ENCODE measurements around the gene ZNF41. TPM values are rescaled to one million over a fixed set of nuclear protein-coding genes. Genes with fewer than 3 reads are reported as not detected.

Gene ZNF41
- total RNA-seq (2022) (10.8 and 12.2 TPM in 2 replicates), Bru-seq, nascent RNA (percentile 73 among the genes with signal in this experiment), BruChase-seq, experiment 1, labeled RNA remaining after a 6-hour chase (percentile 83 among the genes with signal in this experiment), BruChase-seq, experiment 2, labeled RNA remaining after a 2-hour chase (percentile 89 among the genes with signal in this experiment)
- long read RNA-seq, partial matches to known transcripts, result 0 of 6 reads
- long read RNA-seq, other reads (novel, unspliced or antisense), result 6 of 6 reads

DNA sequence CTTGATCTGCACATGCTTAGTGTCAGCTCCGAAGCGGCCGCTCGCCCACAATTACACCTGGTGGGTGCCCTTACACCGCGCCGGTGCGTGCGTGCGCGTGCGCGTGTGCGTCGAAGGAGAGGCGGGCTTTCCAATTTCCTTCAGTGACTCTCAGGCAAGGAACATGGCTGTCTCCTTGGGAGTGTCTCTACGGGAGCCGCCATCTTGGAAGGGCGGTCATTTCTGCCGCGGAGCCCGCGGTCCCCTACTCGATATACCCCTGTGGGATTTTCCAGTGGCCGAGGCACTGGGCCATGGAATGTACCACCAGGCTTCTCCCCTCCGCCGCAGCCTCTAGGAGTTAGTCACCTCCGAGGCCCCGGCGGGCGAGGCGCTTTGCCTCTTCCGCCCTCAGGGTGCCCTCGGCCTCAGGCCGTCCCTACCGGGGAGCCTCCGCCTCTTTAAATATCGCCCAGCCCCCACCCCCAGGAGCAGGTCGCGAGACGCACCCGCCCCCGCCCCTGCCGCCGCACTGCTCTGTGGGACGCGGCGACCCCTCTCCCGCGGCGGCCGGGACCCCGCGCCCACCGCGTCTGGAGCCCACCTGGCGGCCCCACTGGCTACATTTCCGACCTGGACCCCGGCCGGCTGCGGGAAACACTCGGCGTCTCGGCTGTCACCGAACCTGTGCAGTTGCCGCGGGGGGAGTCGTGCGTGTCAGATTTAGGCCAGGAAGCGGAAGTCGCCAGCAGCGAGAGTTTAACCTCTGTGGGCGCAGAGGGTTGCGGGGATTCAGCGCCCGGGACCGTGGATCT is at the start of gene ZNF41:
Gene ZNF41, minus strand, starts transcription at position 711 of the 794 bp plus-strand sequence. CDS start 15,741 bp downstream, outside the sequence.
- H3K36me3 Mint-ChIP-seq (ENCODE audit: insufficient read depth, unreplicated experiment), result peaks cover 26% of the 10 kb centered on the region
- intact Hi-C loops (cut with micrococcal nuclease; ENCODE audit: unreplicated experiment), result loop anchor here (5.0 kb wide), 1 partner anchor 290 kb away; the partner anchor contains the start of gene UBA1
- peak within 1 kb of the TSS; percentile 83 for H3K4me3 Mint-ChIP-seq (ENCODE audit: low read depth, unreplicated experiment)
- H3K27me3 Mint-ChIP-seq (ENCODE audit: unreplicated experiment), result no peaks in the 10 kb centered on the region
- CTCF ChIA-PET, result no interaction called here
- TF ChIP-seq, protein P1, sequence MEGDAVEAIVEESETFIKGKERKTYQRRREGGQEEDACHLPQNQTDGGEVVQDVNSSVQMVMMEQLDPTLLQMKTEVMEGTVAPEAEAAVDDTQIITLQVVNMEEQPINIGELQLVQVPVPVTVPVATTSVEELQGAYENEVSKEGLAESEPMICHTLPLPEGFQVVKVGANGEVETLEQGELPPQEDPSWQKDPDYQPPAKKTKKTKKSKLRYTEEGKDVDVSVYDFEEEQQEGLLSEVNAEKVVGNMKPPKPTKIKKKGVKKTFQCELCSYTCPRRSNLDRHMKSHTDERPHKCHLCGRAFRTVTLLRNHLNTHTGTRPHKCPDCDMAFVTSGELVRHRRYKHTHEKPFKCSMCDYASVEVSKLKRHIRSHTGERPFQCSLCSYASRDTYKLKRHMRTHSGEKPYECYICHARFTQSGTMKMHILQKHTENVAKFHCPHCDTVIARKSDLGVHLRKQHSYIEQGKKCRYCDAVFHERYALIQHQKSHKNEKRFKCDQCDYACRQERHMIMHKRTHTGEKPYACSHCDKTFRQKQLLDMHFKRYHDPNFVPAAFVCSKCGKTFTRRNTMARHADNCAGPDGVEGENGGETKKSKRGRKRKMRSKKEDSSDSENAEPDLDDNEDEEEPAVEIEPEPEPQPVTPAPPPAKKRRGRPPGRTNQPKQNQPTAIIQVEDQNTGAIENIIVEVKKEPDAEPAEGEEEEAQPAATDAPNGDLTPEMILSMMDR (IDR thresholded peaks at IDR 0.05; ENCODE audit: unreplicated experiment), result no peak
- H3K27ac Mint-ChIP-seq (ENCODE audit: unreplicated experiment), result peak within 1 kb of the TSS; percentile 90
- no TSS peak for BruUV-seq (replicated peaks)
- peaks cover 11% of the 10 kb centered on the region for H3K4me1 Mint-ChIP-seq (ENCODE audit: low read depth, unreplicated experiment)
- H3K9me3 Mint-ChIP-seq (ENCODE audit: low read depth, unreplicated experiment), result no peaks in the 10 kb centered on the region
- peak; percentile 83 for DNase-seq

DNA sequence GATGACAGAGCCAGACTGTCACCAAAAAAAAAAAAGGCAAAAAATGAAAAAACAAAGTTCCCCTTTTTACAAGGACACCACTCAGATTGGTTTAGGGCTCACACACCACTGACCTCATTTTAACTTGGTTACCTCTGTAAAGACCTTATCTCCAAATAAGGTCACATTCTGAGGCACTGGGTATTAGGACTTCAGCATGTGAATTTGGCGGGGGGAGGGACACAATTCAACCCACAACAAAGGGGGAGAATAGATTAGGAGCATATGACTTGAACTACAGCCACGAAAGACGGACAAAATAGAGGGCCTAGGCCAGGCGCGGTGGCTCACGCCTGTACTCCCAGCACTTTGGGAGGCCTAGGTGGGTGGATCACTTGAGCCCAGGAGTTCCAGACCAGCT is 47.0 kb upstream of the ZNF41 start:
- Mint-ChIP-seq H3K36me3 (ENCODE audit: insufficient read depth, unreplicated experiment) (no peaks in the 10 kb centered on the region), H3K9me3 (ENCODE audit: low read depth, unreplicated experiment) (no peaks in the 10 kb centered on the region), H3K27me3 (ENCODE audit: unreplicated experiment) (no peaks in the 10 kb centered on the region), H3K4me3 (ENCODE audit: low read depth, unreplicated experiment) (no peak overlapping the region), H3K27ac (ENCODE audit: unreplicated experiment) (no peak overlapping the region), H3K4me1 (ENCODE audit: low read depth, unreplicated experiment) (no peaks in the 10 kb centered on the region)
- CTCF ChIA-PET, result no interaction called here
- intact Hi-C loops (cut with micrococcal nuclease; ENCODE audit: unreplicated experiment), result no loop called here
- no TSS peak for BruUV-seq (replicated peaks)
- DNase-seq, result no peak
- TF ChIP-seq, protein P1 (IDR thresholded peaks at IDR 0.05; ENCODE audit: unreplicated experiment), result no peak

DNA sequence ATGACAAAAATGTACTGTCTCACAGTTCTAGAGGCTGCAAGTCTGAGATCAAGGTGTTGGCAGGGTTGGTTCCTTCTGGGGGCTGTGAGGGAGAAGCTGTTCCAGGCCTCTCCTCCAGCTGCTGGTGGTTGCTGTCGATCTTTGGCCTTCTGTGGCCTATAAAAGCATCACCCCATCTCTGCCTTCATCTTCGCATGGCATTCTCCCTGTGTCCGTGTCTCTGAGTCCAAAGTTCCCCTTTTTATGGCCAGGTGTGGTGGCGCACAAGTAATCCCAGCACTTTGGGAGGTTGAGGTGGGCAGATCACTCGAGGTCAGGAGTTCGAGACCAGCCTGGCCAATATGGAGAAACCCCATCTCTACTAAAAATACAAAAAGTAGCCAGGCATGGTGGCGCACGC is 46.5 kb upstream of the ZNF41 start:
- CTCF ChIA-PET, result no interaction called here
- no peaks in the 10 kb centered on the region for H3K27me3 Mint-ChIP-seq (ENCODE audit: unreplicated experiment)
- no peaks in the 10 kb centered on the region for H3K4me1 Mint-ChIP-seq (ENCODE audit: low read depth, unreplicated experiment)
- intact Hi-C loops (cut with micrococcal nuclease; ENCODE audit: unreplicated experiment), result no loop called here
- H3K27ac Mint-ChIP-seq (ENCODE audit: unreplicated experiment), result no peak overlapping the region
- H3K4me3 Mint-ChIP-seq (ENCODE audit: low read depth, unreplicated experiment), result no peak overlapping the region
- H3K36me3 Mint-ChIP-seq (ENCODE audit: insufficient read depth, unreplicated experiment), result no peaks in the 10 kb centered on the region
- no peaks in the 10 kb centered on the region for H3K9me3 Mint-ChIP-seq (ENCODE audit: low read depth, unreplicated experiment)
- DNase-seq, result no peak
- TF ChIP-seq, protein P1 (IDR thresholded peaks at IDR 0.05; ENCODE audit: unreplicated experiment), result no peak
- no TSS peak for BruUV-seq (replicated peaks)

DNA sequence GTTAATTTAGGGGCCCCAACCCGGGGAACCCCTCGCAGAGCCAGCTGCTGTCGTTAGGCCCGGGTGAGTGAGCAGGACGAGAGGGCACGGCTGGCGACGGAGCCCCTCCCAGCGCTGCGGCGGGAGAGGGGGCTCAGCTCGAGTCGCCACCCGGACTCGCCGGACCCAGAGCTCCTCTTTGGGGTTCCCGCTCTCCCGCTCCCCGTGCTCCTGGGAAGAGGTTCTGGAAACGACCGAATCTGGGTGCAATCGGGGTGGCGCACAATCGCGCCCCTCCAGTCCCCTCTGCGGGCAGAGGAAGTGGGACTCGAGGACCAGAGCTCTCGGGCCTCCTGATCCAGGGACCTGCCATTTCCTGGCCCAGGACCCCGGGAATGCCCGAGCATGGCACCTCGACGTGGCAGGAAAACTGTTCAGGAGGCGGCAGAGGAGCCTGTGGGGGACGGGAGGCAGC is 40.7 kb upstream of the ZNF41 start:
- no peaks in the 10 kb centered on the region for H3K4me1 Mint-ChIP-seq (ENCODE audit: low read depth, unreplicated experiment)
- DNase-seq, result no peak
- H3K27ac Mint-ChIP-seq (ENCODE audit: unreplicated experiment), result no peak overlapping the region
- H3K27me3 Mint-ChIP-seq (ENCODE audit: unreplicated experiment), result no peaks in the 10 kb centered on the region
- H3K9me3 Mint-ChIP-seq (ENCODE audit: low read depth, unreplicated experiment), result no peaks in the 10 kb centered on the region
- peak overlapping the region; percentile 59 for H3K4me3 Mint-ChIP-seq (ENCODE audit: low read depth, unreplicated experiment)
- BruUV-seq (replicated peaks), result no TSS peak
- peaks cover 10% of the 10 kb centered on the region for H3K36me3 Mint-ChIP-seq (ENCODE audit: insufficient read depth, unreplicated experiment)
- intact Hi-C loops (cut with micrococcal nuclease; ENCODE audit: unreplicated experiment), result loop anchor here (1.0 kb wide), 1 partner anchor 330 kb away; the partner anchor contains the start of gene UBA1
- CTCF ChIA-PET, result interaction anchor here (0.5 to 2.2 kb wide), 7 partner anchors 26 to 379 kb away, joined by 3 to 9 read pairs (median 5); partner anchors contain the start of genes NDUFB11 and RBM10
- TF ChIP-seq, protein P1 (IDR thresholded peaks at IDR 0.05; ENCODE audit: unreplicated experiment), result no peak
